GM21526 (cell line): ENCODE measurements around the gene CST9.

Experiments
- ATAC-seq: cut with Tn5 transposase; IDR thresholded peaks from one replicate; pipeline ENCODE4 v1.9.1; 2021; ENCODE audit warnings: moderate library complexity; ENCODE audit not compliant: unreplicated experiment, low FRiP score

The CST9 gene

GRCh38 chr20:23605867-23606651 lies at the start of gene CST9:
CST9 (minus strand) TSS chr20:23605917; CDS start chr20:23605864, 53 bp downstream.
- ATAC-seq = no peak

- no peak for ATAC-seq
These were observed 49.0 kb upstream of the CST9 start for GRCh38 chr20:23654717-23655116.

GRCh38 chr20:23654000-23654399 lies 48.3 kb upstream of the CST9 start:
- ATAC-seq = no peak

- ATAC-seq = no peak
These were observed 47.8 kb upstream of the CST9 start for GRCh38 chr20:23653400-23653938.

- ATAC-seq = no peak
These were observed 47.2 kb upstream of the CST9 start for GRCh38 chr20:23652926-23653325.

- ATAC-seq = no peak
These were observed 46.7 kb upstream of the CST9 start for GRCh38 chr20:23652371-23652770.

- no peak for ATAC-seq
These were observed 45.4 kb upstream of the CST9 start for GRCh38 chr20:23651117-23651516.

GRCh38 chr20:23649830-23650417 lies 44.2 kb upstream of the CST9 start:
- ATAC-seq = no peak

GRCh38 chr20:23649242-23649641 lies 43.5 kb upstream of the CST9 start:
- ATAC-seq = no peak

- ATAC-seq = no peak
These were observed 41.6 kb upstream of the CST9 start for GRCh38 chr20:23647346-23647745.

GRCh38 chr20:23646106-23646873 lies 40.6 kb upstream of the CST9 start:
- ATAC-seq = no peak

GRCh38 chr20:23645575-23645974 lies 39.9 kb upstream of the CST9 start:
- no peak for ATAC-seq

GRCh38 chr20:23644164-23644563 lies 38.4 kb upstream of the CST9 start:
- ATAC-seq = no peak

- ATAC-seq = no peak
These were observed 37.9 kb upstream of the CST9 start for GRCh38 chr20:23643659-23644058.

GRCh38 chr20:23641936-23642751 lies 36.4 kb upstream of the CST9 start:
- ATAC-seq = no peak

- ATAC-seq = no peak
These were observed 35.3 kb upstream of the CST9 start for GRCh38 chr20:23640671-23641667.

- no peak for ATAC-seq
These were observed 34.4 kb upstream of the CST9 start for GRCh38 chr20:23640018-23640601.

- ATAC-seq = no peak
These were observed 33.8 kb upstream of the CST9 start for GRCh38 chr20:23639490-23639958.

GRCh38 chr20:23638309-23638708 lies 32.6 kb upstream of the CST9 start:
- ATAC-seq = no peak
